ENCODE data around the gene HDAC9.

HDAC9 gene

DNA sequence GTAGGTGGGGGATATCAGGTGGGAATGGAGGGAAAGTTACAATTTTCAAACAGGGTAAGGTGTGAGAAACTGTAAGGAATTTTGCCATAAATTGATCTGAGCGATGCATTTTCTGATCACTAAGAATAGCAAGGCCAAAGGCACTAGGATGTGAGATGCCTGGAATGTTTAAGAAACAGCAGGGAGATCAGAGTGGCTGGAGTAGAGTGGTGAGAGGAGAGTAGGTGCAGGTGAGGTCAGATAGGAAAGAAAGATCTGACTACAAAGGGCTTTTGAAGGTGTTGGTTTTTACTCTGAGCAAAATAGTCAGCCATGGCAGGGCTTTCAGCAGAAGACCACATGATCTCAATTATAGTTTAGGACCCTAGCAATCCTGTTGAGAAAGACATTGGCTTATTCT is 55.0 kb downstream of the HDAC9 start:
- H3K4me1 Mint-ChIP-seq (ENCODE audit: low read depth): no peaks in the 10 kb centered on the region
- no peaks in the 10 kb centered on the region for H3K27me3 Mint-ChIP-seq
- H3K27ac Mint-ChIP-seq: no peak overlapping the region
- no peaks in the 10 kb centered on the region for H3K36me3 Mint-ChIP-seq
- H3K9me3 Mint-ChIP-seq (ENCODE audit: low read depth): peaks cover 5% of the 10 kb centered on the region
- no peak overlapping the region for H3K4me3 Mint-ChIP-seq

DNA sequence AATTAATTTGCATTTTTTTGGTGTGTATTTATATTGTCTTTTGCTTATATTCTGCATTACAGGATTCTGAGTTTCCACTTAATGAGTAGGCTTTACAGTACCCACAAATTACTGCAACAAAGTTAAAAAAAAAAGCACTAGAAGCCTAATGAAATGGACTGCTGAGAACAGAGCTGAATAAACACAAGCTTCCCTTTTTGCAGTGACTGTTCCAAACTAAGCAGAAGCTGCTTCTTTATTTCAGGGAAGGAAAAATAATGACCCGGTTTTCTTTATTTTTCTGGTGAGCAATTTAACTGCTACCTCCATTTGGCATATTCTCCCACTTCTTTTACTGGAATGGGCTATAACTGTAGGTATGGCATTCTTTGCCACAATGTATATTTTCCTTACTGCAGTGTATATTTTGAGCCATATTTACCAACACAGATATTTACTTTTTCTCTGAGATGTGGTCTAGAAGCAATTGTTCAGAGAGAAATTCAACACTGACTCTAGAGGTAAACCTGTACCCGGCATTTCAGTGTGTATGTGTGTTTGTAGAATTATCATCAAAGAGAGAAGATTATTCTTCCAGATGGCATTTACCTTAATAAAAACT is 56.9 kb downstream of the HDAC9 start:
- H3K4me1 Mint-ChIP-seq (ENCODE audit: low read depth): no peaks in the 10 kb centered on the region
- H3K27me3 Mint-ChIP-seq: no peaks in the 10 kb centered on the region
- H3K36me3 Mint-ChIP-seq: no peaks in the 10 kb centered on the region
- no peak overlapping the region for H3K27ac Mint-ChIP-seq
- H3K9me3 Mint-ChIP-seq (ENCODE audit: low read depth): peaks cover 5% of the 10 kb centered on the region
- no peak overlapping the region for H3K4me3 Mint-ChIP-seq

- Mint-ChIP-seq H3K4me1 (ENCODE audit: low read depth) (no peaks in the 10 kb centered on the region), H3K9me3 (ENCODE audit: low read depth) (peaks cover 5% of the 10 kb centered on the region), H3K4me3 (no peak overlapping the region), H3K27ac (no peak overlapping the region), H3K27me3 (no peaks in the 10 kb centered on the region), H3K36me3 (no peaks in the 10 kb centered on the region)
Observed at GRCh38 chr7:18552943-18553604, 57.5 kb downstream of the HDAC9 start.

- H3K36me3 Mint-ChIP-seq: no peaks in the 10 kb centered on the region
- H3K4me1 Mint-ChIP-seq (ENCODE audit: low read depth): no peaks in the 10 kb centered on the region
- no peak overlapping the region for H3K27ac Mint-ChIP-seq
- no peak overlapping the region for H3K4me3 Mint-ChIP-seq
- peaks cover 5% of the 10 kb centered on the region for H3K9me3 Mint-ChIP-seq (ENCODE audit: low read depth)
- no peaks in the 10 kb centered on the region for H3K27me3 Mint-ChIP-seq
Observed at GRCh38 chr7:18553605-18554003, 58.1 kb downstream of the HDAC9 start.

GRCh38 chr7:18555120-18555519 is 59.6 kb downstream of the HDAC9 start:
- Mint-ChIP-seq H3K27me3 (no peaks in the 10 kb centered on the region), H3K36me3 (no peaks in the 10 kb centered on the region), H3K4me3 (no peak overlapping the region), H3K9me3 (ENCODE audit: low read depth) (peaks cover 4% of the 10 kb centered on the region), H3K27ac (no peak overlapping the region), H3K4me1 (ENCODE audit: low read depth) (no peaks in the 10 kb centered on the region)

DNA sequence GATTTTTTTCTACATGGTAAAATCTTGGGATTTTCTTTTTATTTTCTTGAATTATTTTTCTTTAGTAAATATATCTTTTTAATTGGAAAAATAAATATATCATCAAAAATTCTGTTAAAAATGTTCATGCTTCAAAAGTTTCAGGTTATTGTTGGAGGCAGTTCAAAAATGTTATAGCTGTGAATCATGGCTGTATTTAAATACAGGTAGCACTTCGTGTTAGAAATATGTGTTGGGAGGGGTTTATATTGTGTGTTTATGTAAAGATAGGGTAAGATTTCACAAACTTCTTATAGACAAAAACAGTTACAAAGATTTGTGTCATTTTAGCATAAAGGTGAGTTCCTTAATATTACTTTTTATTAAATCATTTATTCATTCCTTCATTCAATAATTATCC is 60.4 kb downstream of the HDAC9 start:
- Mint-ChIP-seq H3K27me3 (no peaks in the 10 kb centered on the region), H3K27ac (no peak overlapping the region), H3K36me3 (no peaks in the 10 kb centered on the region), H3K9me3 (ENCODE audit: low read depth) (no peaks in the 10 kb centered on the region), H3K4me3 (no peak overlapping the region), H3K4me1 (ENCODE audit: low read depth) (no peaks in the 10 kb centered on the region)

DNA sequence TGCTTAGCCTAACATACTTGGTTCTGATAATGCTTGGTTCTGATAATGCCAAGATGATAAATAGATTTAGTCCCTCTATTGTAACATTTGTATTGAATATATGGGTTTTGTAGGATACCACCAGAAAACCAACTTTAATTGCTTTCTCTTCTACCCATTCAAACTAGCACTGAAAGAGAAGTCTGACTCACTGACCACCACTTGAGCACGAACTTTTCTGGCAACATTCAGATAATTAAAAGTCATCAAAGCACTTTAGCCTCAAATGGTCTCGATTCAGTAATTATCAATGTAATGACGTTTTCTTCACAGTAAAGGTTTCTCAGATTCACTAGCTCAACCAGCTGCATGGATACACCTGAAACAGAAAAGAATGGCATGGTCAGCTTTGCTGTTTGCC is 63.0 kb downstream of the HDAC9 start:
- H3K27ac Mint-ChIP-seq: no peak overlapping the region

GRCh38 chr7:18558910-18559309 is 63.4 kb downstream of the HDAC9 start:
- H3K4me3 Mint-ChIP-seq: no peak overlapping the region
- H3K4me1 Mint-ChIP-seq (ENCODE audit: low read depth): no peaks in the 10 kb centered on the region
- no peaks in the 10 kb centered on the region for H3K9me3 Mint-ChIP-seq (ENCODE audit: low read depth)
- no peak overlapping the region for H3K27ac Mint-ChIP-seq
- H3K36me3 Mint-ChIP-seq: no peaks in the 10 kb centered on the region
- H3K27me3 Mint-ChIP-seq: no peaks in the 10 kb centered on the region

More for the DNA sequence above, 63.0 kb downstream of the HDAC9 start:
- no peaks in the 10 kb centered on the region for H3K9me3 Mint-ChIP-seq (ENCODE audit: low read depth)
- H3K27me3 Mint-ChIP-seq: no peaks in the 10 kb centered on the region
- no peaks in the 10 kb centered on the region for H3K36me3 Mint-ChIP-seq
- no peaks in the 10 kb centered on the region for H3K4me1 Mint-ChIP-seq (ENCODE audit: low read depth)
- H3K4me3 Mint-ChIP-seq: no peak overlapping the region

DNA sequence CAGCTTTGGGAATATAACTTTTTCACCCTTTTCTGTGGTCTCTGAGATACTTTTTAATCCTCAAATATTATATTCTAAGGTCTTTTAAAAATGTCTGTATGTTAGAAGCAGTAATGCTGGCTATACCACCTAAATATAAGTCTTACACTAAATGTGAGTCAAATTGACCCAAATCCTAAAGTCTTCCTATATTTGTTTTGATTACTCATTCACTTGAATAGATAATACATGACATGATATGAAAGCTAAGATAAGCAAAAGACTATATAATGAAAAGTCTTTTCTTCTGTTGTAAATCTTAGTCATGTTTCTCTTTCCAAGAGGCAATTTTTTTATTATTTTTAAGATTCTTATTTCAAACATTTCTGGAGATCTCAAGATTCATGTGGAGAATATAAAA is 64.2 kb downstream of the HDAC9 start:
- no peaks in the 10 kb centered on the region for H3K36me3 Mint-ChIP-seq
- H3K9me3 Mint-ChIP-seq (ENCODE audit: low read depth): no peaks in the 10 kb centered on the region
- H3K27me3 Mint-ChIP-seq: no peaks in the 10 kb centered on the region

DNA sequence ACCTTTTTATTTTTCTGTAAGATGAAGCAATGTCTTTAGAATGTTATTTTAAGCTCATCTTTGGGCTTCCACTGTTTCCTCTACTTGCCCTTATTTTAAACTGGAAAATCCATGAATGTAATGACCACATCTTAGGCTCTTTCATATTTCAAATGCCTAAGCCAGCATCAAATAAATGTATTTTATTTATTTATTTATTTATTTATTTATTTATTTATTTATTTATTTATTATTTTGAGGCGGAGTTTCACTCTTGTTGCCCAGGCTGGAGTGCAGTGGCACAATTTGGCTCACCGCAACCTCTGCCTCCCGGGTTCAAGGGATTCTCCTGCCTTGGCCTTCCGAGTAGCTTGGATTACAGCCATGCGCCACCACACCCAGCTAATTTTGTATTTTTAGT is 69.2 kb downstream of the HDAC9 start:
- H3K27ac Mint-ChIP-seq: no peak overlapping the region

More for the DNA sequence above, 64.2 kb downstream of the HDAC9 start:
- Mint-ChIP-seq H3K4me3 (no peak overlapping the region), H3K27ac (no peak overlapping the region), H3K4me1 (ENCODE audit: low read depth) (no peaks in the 10 kb centered on the region)

DNA sequence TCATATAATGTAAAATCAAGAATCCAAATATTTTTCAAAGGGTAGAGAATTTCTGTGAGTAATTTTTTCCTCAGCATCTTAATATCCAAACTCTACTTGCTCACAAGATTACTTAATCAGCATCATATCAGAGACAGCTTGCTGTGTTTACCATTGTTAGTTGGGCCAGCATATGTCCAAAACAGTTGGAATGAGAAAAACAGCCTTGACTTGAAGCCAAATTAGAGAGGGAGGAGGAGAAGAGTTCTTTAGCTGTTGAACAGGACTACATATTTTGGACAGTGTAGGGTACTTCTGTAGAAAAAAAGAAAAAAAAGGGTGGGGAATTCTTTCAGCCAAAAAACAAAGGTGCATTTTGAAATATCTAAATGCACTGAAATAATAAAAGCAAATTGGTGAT is 69.8 kb downstream of the HDAC9 start:
- no peaks in the 10 kb centered on the region for H3K27me3 Mint-ChIP-seq
- H3K4me3 Mint-ChIP-seq: no peak overlapping the region
- H3K4me1 Mint-ChIP-seq (ENCODE audit: low read depth): no peaks in the 10 kb centered on the region
- no peak overlapping the region for H3K27ac Mint-ChIP-seq
- no peaks in the 10 kb centered on the region for H3K36me3 Mint-ChIP-seq
- H3K9me3 Mint-ChIP-seq (ENCODE audit: low read depth): no peaks in the 10 kb centered on the region

More for the DNA sequence above, 69.2 kb downstream of the HDAC9 start:
- H3K4me1 Mint-ChIP-seq (ENCODE audit: low read depth): no peaks in the 10 kb centered on the region
- no peaks in the 10 kb centered on the region for H3K27me3 Mint-ChIP-seq
- no peaks in the 10 kb centered on the region for H3K9me3 Mint-ChIP-seq (ENCODE audit: low read depth)
- no peak overlapping the region for H3K4me3 Mint-ChIP-seq
- H3K36me3 Mint-ChIP-seq: no peaks in the 10 kb centered on the region

- no peaks in the 10 kb centered on the region for H3K27me3 Mint-ChIP-seq
- H3K27ac Mint-ChIP-seq: no peak overlapping the region
- H3K9me3 Mint-ChIP-seq (ENCODE audit: low read depth): no peaks in the 10 kb centered on the region
- no peaks in the 10 kb centered on the region for H3K36me3 Mint-ChIP-seq
- H3K4me3 Mint-ChIP-seq: no peak overlapping the region
- no peaks in the 10 kb centered on the region for H3K4me1 Mint-ChIP-seq (ENCODE audit: low read depth)
Observed at GRCh38 chr7:18566205-18566604, 70.7 kb downstream of the HDAC9 start.

DNA sequence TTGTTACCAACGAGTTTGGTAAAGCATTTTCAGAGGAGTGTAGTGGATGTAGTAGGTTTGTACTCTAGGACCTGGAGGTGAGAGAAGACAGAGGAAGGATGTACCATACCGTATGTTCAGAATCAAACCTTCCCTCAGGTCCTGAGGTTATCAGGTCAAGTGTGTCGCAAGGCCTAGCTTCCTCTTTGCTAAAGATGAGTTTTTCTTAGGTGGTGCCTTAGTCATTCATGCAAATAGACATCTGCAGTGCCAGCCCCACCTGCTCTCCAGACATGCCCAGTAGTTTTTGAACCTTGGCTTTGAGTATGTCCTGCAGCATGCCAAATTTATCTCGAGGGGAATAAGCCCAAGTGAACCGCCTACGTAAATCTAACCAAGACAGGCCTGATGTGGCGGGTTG is 71.3 kb downstream of the HDAC9 start:
- no peaks in the 10 kb centered on the region for H3K27me3 Mint-ChIP-seq
- no peaks in the 10 kb centered on the region for H3K36me3 Mint-ChIP-seq
- no peaks in the 10 kb centered on the region for H3K9me3 Mint-ChIP-seq (ENCODE audit: low read depth)
- H3K4me3 Mint-ChIP-seq: no peak overlapping the region
- H3K4me1 Mint-ChIP-seq (ENCODE audit: low read depth): no peaks in the 10 kb centered on the region
- H3K27ac Mint-ChIP-seq: no peak overlapping the region

GRCh38 chr7:18570441-18570840 is 74.9 kb downstream of the HDAC9 start:
- Mint-ChIP-seq H3K27me3 (no peaks in the 10 kb centered on the region), H3K27ac (no peak overlapping the region), H3K36me3 (no peaks in the 10 kb centered on the region), H3K4me3 (no peak overlapping the region), H3K9me3 (ENCODE audit: low read depth) (no peaks in the 10 kb centered on the region), H3K4me1 (ENCODE audit: low read depth) (no peaks in the 10 kb centered on the region)

DNA sequence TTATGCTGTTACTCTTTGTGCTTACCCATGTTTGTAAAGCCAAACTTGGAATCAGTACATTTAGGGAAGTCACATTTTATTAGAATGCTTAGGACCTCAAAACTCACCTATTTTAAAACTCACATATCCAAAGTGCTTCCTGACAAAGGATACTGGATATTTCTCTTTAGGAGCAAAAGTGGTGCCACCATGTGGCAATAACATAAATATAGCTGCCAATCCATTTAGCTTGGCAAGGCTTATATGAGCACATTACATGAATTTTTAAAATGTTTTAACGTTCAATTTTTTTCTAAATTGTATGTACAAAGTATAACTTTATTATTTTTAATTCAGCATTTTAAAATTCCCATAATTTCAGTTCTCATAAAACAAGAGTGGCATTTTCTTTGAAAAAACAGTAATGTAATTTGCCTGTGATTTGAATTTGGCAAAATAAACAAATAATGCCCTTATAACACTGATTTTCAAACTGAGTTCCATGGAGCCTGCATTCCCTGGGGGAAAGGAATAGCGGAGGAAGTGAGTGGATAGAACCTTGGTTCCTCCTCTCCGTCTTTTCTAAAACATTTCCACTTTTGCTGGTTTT is 75.4 kb downstream of the HDAC9 start:
- H3K4me3 Mint-ChIP-seq: no peak overlapping the region
- no peaks in the 10 kb centered on the region for H3K36me3 Mint-ChIP-seq
- no peaks in the 10 kb centered on the region for H3K4me1 Mint-ChIP-seq (ENCODE audit: low read depth)
- H3K27ac Mint-ChIP-seq: no peak overlapping the region
- no peaks in the 10 kb centered on the region for H3K27me3 Mint-ChIP-seq
- no peaks in the 10 kb centered on the region for H3K9me3 Mint-ChIP-seq (ENCODE audit: low read depth)

DNA sequence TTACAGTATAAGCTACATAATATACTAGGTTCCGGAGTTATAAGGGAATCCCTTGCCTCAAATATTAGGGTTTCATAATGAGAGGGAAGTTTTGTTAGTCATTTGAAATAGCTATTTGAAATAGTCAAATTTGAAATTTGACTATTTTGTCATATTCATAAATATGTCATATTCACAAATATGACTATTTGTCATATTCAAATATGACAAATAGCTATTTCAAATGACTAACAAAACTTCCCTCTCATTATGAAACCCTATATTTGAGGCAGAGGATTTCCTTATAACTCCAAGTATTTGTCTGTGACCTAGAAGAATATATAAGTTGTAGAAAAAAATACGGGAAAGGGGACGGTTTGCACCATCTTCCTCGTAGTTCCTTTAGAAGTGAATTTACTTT is 76.6 kb downstream of the HDAC9 start:
- Mint-ChIP-seq H3K27me3 (no peaks in the 10 kb centered on the region), H3K9me3 (ENCODE audit: low read depth) (no peaks in the 10 kb centered on the region), H3K4me1 (ENCODE audit: low read depth) (no peaks in the 10 kb centered on the region), H3K36me3 (no peaks in the 10 kb centered on the region), H3K4me3 (no peak overlapping the region), H3K27ac (no peak overlapping the region)

Measured in activated naive CD8-positive, alpha-beta T cell (primary cell).